GM18870 (cell line): Measurements from ENCODE around the gene CRIP2.

Source experiments
- ATAC-seq: cut with Tn5 transposase; IDR thresholded peaks from one replicate; pipeline ENCODE4 v1.9.1; 2021; ENCODE audit warnings: moderate library complexity; ENCODE audit not compliant: unreplicated experiment

The CRIP2 gene

GRCh38 chr14:105474483-105475268 lies at the start of gene CRIP2:
Gene CRIP2, plus strand, starts transcription at chr14:105474821. Its CDS starts 42 bp downstream, at chr14:105474863.
- ATAC-seq: no peak

GRCh38 chr14:105424861-105425260 lies 49.8 kb upstream of the CRIP2 start:
- ATAC-seq: no peak

GRCh38 chr14:105425823-105426247 lies 48.8 kb upstream of the CRIP2 start:
- ATAC-seq: no peak

DNA sequence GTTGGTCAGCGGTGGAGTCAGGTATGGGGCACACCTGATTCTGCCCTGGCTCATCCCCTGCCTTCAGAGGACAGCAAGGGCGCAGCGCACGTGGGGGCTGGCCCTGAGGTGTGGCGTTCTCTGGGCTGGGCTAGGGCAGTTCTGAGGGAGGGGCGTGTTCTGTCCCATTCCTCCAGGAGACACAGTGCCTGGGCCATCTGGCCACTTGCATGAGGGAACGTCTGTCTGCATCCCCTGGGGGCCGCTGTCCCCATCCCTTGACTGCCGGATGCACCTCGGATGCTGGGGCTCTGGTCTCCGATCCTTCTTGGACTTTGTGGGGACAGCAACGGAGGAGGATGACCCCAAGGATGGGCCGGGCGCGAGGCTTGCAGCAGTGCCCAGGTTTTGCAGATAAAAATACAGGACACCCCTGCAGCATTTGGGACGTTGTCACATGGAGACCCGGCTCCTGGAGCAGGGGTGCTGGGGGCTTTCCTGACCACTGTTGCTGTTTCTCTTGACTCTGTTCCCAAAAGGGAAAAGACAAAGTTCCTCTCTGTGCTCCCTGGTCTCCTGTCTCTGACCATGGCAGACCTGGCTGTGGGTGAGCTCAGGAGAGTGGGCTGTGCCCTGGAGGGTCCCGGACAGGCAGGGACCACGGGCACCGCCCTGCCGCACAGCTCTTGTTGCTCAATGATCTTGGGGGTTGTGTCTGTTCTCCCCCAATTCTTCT lies 48.0 kb upstream of the CRIP2 start:
- ATAC-seq: no peak

- no peak for ATAC-seq
Observed at GRCh38 chr14:105427412-105427811, 47.2 kb upstream of the CRIP2 start.

DNA sequence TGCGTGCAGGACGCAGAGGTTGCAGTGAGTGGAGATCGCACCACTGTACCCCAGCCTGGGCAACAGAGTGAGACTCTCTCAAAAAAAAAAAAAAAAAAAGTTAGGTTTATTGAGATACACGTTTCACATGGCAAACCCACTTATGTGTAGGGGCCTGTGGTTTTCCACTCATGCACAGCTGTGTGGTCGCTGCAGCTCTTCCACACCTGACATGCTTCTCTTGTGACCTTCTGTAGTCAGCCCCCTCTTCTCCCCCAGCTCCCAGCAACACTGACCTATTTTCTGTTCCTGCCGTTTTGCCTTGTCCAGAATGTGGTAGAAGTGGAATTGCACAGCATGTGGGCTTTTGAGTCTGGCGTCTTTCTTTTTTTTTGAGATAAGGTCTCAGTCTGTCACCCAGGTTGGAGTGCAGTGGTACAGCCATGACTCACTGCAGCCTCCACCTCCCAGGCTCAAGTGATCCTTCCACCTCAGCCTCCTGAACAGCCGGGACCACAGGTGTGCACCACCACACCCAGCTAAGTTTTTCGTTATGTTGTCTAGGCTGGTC lies 46.6 kb upstream of the CRIP2 start:
- no peak for ATAC-seq

GRCh38 chr14:105430042-105430441 lies 44.6 kb upstream of the CRIP2 start:
- ATAC-seq: no peak

DNA sequence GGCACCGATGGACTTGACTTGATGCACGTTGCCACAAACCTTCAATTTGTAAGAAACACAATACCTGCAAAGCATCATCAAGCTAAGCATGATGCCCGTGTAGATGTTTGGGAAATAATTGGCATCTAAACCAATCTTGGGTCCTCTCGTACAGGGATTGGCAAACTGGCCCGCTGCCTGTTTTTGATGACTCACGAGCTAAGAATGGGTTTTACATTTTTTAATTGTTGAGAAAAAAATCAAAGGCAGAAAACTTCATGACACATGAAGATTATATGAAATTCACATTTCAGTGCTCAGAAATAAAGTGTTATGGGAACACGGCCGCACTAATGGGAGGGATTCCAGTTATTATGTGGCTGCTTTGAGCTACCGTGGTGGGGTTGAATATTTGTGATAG lies 44.1 kb upstream of the CRIP2 start:
- no peak for ATAC-seq

- no peak for ATAC-seq
Observed at GRCh38 chr14:105431256-105431655, 43.4 kb upstream of the CRIP2 start.

GRCh38 chr14:105432657-105433056 lies 42.0 kb upstream of the CRIP2 start:
- ATAC-seq: no peak

DNA sequence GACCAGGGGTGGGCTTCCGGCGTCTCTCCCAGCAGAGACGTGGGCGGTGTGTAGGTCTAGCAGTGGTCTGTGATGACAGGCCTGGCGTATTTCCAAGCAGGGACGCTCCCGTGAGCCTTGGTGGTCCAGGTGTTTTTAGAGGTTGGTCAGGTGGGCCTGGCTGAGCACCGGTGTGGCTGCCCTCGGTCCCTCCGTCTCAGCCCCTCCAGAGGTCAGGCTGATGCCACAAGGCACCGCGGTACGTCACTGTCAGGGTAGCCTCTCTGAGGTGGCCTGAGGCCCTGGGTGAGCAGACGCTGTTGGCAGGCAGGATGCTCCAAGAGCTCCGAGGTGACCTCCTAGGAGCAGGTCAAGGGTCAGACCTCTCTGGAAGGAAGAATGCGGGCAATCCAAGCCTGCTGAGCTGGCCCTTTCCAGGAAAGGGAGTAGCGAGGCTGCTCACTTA lies 41.4 kb upstream of the CRIP2 start:
- no peak for ATAC-seq

DNA sequence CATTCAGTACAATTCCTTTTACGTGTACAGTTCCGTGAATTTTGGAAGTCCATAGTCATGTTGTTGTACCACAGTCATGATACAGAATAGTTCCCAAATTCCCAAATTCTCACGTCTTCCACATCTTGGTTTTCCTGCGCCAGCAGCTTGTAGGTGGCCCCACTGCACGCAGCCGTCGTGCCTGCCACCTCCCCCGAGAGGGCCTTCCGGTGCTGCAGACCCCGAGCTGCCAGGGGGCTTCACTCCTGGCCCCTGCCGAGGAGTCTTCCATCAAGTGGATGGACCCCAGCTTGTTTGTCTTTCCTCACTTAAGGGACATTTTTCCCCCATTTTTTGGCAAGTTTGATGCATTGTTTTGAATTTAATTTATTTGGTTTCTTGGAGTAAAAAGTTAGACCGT lies 38.2 kb upstream of the CRIP2 start:
- no peak for ATAC-seq

DNA sequence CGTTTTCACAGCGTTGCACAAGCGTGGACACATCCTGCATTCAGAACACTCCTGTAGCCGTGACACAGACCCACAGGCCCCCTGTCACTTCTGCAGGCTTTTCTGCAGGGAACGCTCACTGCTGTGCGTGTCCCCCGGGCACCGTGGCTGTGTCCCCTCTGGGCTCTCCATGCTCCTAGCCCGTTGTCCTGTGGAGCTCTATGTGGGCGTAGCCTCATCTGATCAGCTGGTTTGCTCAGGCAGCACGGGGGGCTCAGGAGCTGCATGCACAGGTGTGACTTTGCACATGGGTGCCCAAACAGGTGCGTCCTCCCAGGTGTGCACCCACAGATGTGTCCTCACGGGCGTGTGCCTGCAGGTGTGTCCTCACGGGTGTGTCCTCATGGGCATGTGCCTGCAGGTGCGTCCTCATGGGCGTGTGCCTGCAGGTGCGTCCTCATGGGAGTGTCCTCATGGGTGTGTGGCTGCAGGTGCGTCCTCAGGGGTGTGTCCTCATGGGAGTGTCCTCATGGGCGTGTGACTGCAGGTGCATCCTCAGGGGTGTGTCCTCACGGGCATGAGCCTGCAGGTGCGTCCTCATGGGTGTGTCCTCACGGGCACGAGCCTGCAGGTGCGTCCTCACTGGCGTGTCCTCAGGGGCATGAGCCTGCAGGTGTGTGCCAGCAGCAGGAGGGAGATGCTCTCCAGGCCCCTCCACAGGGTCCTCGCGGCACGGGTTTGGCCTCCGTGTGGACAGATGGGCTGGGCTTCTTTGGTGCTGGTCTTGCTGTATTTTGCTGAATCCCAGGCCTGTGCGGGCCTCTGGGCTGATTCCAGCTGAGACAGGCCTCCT lies 37.5 kb upstream of the CRIP2 start:
- ATAC-seq: no peak

GRCh38 chr14:105437723-105438500 lies 36.7 kb upstream of the CRIP2 start:
- ATAC-seq: no peak

DNA sequence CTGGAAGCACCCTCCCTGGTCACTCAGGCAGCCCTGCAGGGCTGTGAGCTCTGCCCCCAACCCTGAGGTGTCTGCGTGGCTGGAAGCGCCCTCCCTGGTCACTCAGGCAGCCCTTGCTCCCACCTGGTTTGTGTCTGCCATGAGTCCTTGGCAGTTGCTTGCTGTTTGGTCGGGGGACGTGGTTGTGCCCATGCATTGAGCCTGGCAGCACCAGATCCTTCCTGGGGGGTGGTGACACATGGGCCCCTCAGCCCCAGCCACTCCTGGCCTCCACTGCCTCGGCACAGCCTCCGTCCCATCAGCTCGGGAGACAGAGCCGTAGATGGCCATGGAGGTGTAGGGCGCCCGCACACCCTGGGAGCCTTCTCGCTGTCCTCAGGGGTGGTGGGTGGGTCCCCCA lies 35.4 kb upstream of the CRIP2 start:
- no peak for ATAC-seq

- ATAC-seq: no peak
Observed at GRCh38 chr14:105439710-105440553, 34.7 kb upstream of the CRIP2 start.

GRCh38 chr14:105440554-105440900 lies 34.1 kb upstream of the CRIP2 start:
- ATAC-seq: no peak

GRCh38 chr14:105440992-105441391 lies 33.6 kb upstream of the CRIP2 start:
- no peak for ATAC-seq

DNA sequence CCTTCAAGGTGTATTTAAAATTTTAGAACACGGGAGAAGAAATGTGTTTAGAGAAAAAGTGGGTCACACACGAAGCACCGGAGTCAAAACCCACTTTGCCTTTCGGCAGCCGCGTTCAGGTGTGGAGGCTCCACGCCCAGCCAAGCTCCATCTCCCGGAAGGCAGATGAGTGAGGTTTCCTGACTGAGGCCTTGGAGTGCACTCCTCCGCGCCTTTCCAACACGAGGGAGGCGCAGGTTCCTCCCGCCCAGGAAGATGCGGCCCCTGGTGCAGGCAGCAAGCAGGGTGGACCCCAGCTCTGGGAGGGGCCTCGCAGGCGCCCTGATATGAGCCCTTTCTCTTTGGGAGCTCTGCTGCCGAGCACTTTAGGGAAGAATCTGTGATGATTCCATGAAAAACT lies 32.5 kb upstream of the CRIP2 start:
- no peak for ATAC-seq

GRCh38 chr14:105442834-105443233 lies 31.8 kb upstream of the CRIP2 start:
- no peak for ATAC-seq
